ENCODE results near the gene PTPRH. TPM values are rescaled to one million over a fixed set of nuclear protein-coding genes. Genes with fewer than 3 reads are reported as not detected.

PTPRH gene
- total and polyA plus RNA-seq, 8 donors, result 5.3 to 83.9 (median 39.7) TPM

- peaks cover 18 to 99% (median 50%) of the 10 kb centered on the region in 3 donors for H3K27me3 ChIP-seq
- no peaks in the 10 kb centered on the region for H3K9me3 ChIP-seq
- no peak overlapping the region for H3K27ac ChIP-seq
- 69 to 86% (median 80%) methylated on average over 13 to 20 of the region's 20 CpGs for WGBS, 5 donors
- H3K4me3 ChIP-seq, result no peak overlapping the region
- peaks cover 9 to 19% (median 18%) of the 10 kb centered on the region in 4 donors for H3K4me1 ChIP-seq
- DNase-seq, result no peak
- intact Hi-C loops (cut with DNase I; ENCODE audit: low total_unique reads), result no loop called here
- H3K36me3 ChIP-seq, result peaks cover 0 to 19% (median 8%) of the 10 kb centered on the region in 4 donors
- TF ChIP-seq POLR2AphosphoS5 (IDR thresholded peaks at IDR 0.05) (no peak), EP300 (IDR thresholded peaks at IDR 0.05) (no peak), CTCF (IDR thresholded peaks at IDR 0.05) (no peak), POLR2A (IDR thresholded peaks at IDR 0.05) (no peak)
Observed at GRCh38 chr19:55181740-55182139, 27.6 kb downstream of the PTPRH start.

GRCh38 chr19:55179606-55180484 lies 29.5 kb downstream of the PTPRH start, which contains the start of gene SYT5:
Gene SYT5 (minus strand): TSS chr19:55180289. CDS start chr19:55179041, 1,248 bp downstream.
- Histone ChIP-seq H3K27ac (peak within 1 kb of the TSS in 2 of 5 donors; percentile 6 to 11), H3K36me3 (peaks cover 0 to 9% (median 3%) of the 10 kb centered on the region in 4 donors), H3K4me1 (peaks cover 9 to 19% (median 18%) of the 10 kb centered on the region in 4 donors), H3K4me3 (peak within 1 kb of the TSS; percentile 23 to 44 (median 38)), H3K9me3 (no peaks in the 10 kb centered on the region), H3K27me3 (peaks cover 30 to 99% (median 68%) of the 10 kb centered on the region in 3 donors)
- 0 to 3% (median 2%) methylated on average over 21 to 68 of the region's 68 CpGs for WGBS, 5 donors
- peak; percentile 40 to 82 for DNase-seq
- TF ChIP-seq POLR2AphosphoS5 (IDR thresholded peaks at IDR 0.05) (no peak), EP300 (IDR thresholded peaks at IDR 0.05) (no peak), CTCF (IDR thresholded peaks at IDR 0.05) (no peak), POLR2A (IDR thresholded peaks at IDR 0.05) (no peak)
- intact Hi-C loops (cut with DNase I; ENCODE audit: low total_unique reads), result no loop called here

- H3K4me3 ChIP-seq, result peak overlapping the region; percentile 23 to 44 (median 38)
Observed at GRCh38 chr19:55178781-55179599, 30.3 kb downstream of the PTPRH start.

GRCh38 chr19:55176076-55176475 lies 33.2 kb downstream of the PTPRH start:
- intact Hi-C loops (cut with DNase I; ENCODE audit: low total_unique reads), result no loop called here
- Histone ChIP-seq H3K4me3 (no peak overlapping the region), H3K9me3 (no peaks in the 10 kb centered on the region), H3K27me3 (peaks cover 38 to 100% (median 90%) of the 10 kb centered on the region in 3 donors), H3K36me3 (no peaks in the 10 kb centered on the region), H3K27ac (no peak overlapping the region), H3K4me1 (peaks cover 15 to 39% (median 31%) of the 10 kb centered on the region in 4 donors)
- TF ChIP-seq POLR2A (IDR thresholded peaks at IDR 0.05) (no peak), EP300 (IDR thresholded peaks at IDR 0.05) (no peak), CTCF (IDR thresholded peaks at IDR 0.05) (no peak), POLR2AphosphoS5 (IDR thresholded peaks at IDR 0.05) (no peak)
- WGBS, 5 donors, result 0 to 43% (median 40%) methylated on average over 1 to 2 of the region's 2 CpGs
- DNase-seq, result no peak

More at GRCh38 chr19:55178781-55179599, 30.3 kb downstream of the PTPRH start:
- TF ChIP-seq EP300 (IDR thresholded peaks at IDR 0.05), result no peak
- Histone ChIP-seq H3K27ac (peak overlapping the region in 1 of 5 donors; percentile 11), H3K36me3 (peaks cover 0 to 9% (median 3%) of the 10 kb centered on the region in 4 donors), H3K9me3 (no peaks in the 10 kb centered on the region), H3K4me1 (peaks cover 9 to 24% (median 21%) of the 10 kb centered on the region in 4 donors), H3K27me3 (peaks cover 37 to 100% (median 77%) of the 10 kb centered on the region in 3 donors)
- WGBS, 5 donors, result 3 to 7% (median 6%) methylated on average over 21 to 61 of the region's 61 CpGs
- DNase-seq, result peak; percentile 69 to 95
- intact Hi-C loops (cut with DNase I; ENCODE audit: low total_unique reads), result no loop called here

All from stomach (tissue), 9 donors.